Activated T-cell treated with anti-CD3 and anti-CD28 coated beads, Interleukin-2, amount 50 U/mL, for 24 hours (primary cell): ENCODE data around the gene PDE7B.

Experiments used
- DNase-seq: peaks from one replicate; pipeline ENCODE4 v3.0.0-alpha.2; 2020
- H3K27ac Mint-ChIP-seq: 2 replicates; pipeline ENCODE4 v1.8.0; 2020; ENCODE audit warnings: mild to moderate bottlenecking, mixed read lengths
- H3K27me3 Mint-ChIP-seq: 2 replicates; pipeline ENCODE4 v1.8.0; 2020; ENCODE audit warnings: mixed read lengths
- H3K36me3 Mint-ChIP-seq: 2 replicates; pipeline ENCODE4 v1.8.0; 2020; ENCODE audit warnings: low read depth, mixed read lengths
- H3K4me1 Mint-ChIP-seq: 2 replicates; pipeline ENCODE4 v1.8.0; 2020; ENCODE audit warnings: low read depth, mixed read lengths
- H3K4me3 Mint-ChIP-seq: 2 replicates; pipeline ENCODE4 v1.8.0; 2020; ENCODE audit warnings: mild to moderate bottlenecking, moderate library complexity, mixed read lengths
- H3K9me3 Mint-ChIP-seq: 2 replicates; pipeline ENCODE4 v1.8.0; 2020; ENCODE audit warnings: mixed read lengths

Gene PDE7B

GRCh38 chr6:136244061-136244616 lies 392.6 kb downstream of the PDE7B start:
- no peak for DNase-seq
- Mint-ChIP-seq H3K9me3 (no peaks in the 10 kb centered on the region), H3K27me3 (no peaks in the 10 kb centered on the region), H3K27ac (no peak overlapping the region), H3K4me3 (no peak overlapping the region), H3K36me3 (peaks cover 88% of the 10 kb centered on the region), H3K4me1 (peaks cover 15% of the 10 kb centered on the region)
